Measurements from ENCODE around the gene SNPH.

SNPH gene

GRCh38 chr20:1325173-1326030, 59.3 kb downstream of the SNPH start:
- peak; percentile 97 for DNase-seq

GRCh38 chr20:1326031-1326930, 60.2 kb downstream of the SNPH start:
- DNase-seq: peak; percentile 61

- no peak for DNase-seq
Observed at GRCh38 chr20:1327241-1327653, 61.2 kb downstream of the SNPH start.

DNA sequence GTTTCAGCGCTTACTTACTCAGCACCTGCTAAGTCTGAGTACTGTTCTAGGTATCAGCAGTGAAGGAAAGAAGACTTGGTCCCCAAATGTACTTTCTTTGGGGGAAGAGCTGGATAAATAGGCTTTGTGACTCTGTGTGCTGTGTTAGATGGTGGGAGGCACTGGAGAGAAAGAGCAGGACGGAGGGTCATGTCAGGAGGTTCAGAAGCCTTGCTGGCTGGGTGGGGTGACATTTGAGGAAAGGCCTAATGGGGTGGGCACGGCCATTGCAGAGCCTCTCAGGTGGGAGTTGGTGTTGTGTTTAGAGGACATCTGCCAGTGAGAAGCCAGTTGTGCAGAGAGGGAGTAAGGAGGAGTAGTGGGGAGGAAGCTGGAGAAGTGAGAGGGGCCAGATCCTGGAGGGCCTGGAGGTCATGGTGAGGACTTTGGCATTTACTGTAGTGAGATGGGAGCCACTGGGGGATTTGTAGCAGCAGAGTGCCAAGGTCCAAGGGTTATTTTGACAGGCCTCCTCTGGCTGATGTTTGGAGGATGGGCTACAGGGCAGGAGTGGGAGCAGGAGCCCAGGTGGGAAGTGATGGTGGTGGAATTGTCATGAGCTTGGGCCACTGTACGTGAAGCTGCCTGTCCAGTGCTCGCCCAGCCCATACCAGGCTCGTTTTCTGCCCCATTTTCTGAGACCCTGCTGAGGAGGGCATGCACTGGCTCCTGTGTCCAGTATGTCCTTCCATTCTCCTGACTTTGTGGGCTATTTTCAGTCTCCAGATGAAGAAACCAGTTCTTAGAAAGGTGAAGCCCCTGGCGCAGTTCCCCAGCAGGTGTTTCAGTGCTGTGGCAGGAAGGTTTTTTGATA, 62.0 kb downstream of the SNPH start:
- no peak for DNase-seq

DNA sequence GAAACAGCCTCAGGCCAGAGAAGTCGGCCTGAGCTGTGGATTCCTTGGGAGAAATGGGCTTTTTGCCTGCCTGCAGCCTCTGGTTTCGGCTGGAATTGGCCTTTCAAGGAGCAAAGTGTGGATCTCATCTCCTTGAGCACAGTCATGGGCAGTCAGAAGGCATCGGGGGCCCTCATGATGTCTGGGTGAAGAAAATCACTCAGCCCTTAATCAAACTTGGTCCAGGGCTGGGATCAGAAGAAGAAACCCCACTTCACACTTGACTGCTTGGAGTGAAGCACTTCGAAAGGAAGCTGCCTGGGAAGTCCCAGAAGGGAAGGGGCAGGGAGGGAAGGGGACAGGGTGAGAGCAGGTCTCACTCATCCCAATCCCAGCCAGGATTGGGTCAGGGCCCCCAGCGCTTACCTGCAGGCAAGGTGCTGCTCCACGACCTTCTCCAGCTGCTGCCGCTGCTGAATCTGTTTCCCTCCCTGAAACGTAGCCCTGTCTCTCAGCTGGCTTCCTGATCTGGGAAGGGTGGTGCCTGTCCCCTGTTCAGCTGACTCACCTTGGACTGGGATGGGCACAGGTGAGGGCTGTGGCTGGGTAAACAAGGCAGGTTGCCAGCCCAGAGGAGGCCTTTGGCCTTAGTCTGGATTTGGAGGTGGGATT, 62.7 kb downstream of the SNPH start, which contains the start of gene SDCBP2:
Gene SDCBP2 (minus strand): TSS at position 460 of the 651 bp plus-strand sequence. CDS start 8,723 bp downstream, outside the sequence.
- DNase-seq: no peak

- no peak for DNase-seq
Observed at GRCh38 chr20:1330075-1330830, 64.2 kb downstream of the SNPH start.

GRCh38 chr20:1331101-1331500, 65.0 kb downstream of the SNPH start:
- DNase-seq: no peak

DNA sequence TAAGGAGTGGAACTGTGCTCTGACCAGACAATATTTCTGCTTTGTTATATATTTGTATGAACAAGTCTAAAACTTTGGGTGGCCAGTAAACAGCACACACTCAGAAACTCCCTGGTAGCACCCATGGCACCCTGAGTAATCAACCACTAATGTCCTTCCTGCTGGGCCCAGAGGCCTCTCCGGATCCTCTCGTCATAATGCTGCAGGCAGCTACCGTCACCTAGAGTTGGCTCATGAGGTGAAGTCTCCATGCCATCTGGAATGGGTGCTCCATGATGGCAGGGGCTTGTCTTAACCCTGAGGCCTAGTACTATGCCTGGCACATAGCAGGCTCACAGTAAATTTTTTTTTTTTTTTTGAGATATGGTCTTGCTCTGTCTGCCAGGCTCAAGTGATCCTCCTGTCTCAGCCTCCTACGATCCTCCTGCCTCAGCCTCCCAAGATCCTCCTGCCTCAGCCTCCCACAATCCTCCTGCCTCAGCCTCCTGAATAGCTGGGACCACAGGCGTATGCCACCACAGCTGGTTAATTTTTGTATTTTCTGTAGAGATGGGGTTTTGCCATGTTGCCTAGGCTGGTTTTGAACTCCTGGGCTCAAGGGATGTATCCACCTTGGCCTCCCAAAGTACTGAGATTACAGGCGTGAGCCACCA, 65.8 kb downstream of the SNPH start:
- DNase-seq: no peak

DNA sequence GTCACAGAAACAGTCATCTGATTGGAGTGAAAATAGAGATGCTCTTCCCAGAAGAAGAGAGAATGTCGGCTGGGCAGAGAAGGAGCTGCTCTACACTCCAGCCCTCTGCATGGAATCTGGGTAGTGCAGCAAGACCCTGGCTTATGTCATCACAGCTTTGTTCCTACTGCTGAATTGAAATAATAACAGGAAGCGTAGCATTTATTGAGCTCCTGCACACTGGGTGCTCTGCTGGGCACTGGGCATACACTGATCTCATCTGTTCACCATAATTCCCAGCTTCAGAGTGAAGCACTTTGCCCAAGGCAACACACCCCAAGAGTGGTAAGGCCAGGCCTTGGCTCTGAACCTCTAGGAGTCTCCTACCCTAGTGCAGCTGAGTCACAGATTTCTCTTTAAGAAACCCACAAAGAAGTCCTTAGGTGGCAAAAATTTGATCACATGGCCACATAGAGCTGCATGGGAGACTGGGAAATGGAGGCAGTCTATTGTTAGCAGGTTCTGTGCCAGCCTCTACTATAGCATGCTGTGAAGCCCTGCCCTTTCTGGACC, 66.7 kb downstream of the SNPH start:
- no peak for DNase-seq

DNA sequence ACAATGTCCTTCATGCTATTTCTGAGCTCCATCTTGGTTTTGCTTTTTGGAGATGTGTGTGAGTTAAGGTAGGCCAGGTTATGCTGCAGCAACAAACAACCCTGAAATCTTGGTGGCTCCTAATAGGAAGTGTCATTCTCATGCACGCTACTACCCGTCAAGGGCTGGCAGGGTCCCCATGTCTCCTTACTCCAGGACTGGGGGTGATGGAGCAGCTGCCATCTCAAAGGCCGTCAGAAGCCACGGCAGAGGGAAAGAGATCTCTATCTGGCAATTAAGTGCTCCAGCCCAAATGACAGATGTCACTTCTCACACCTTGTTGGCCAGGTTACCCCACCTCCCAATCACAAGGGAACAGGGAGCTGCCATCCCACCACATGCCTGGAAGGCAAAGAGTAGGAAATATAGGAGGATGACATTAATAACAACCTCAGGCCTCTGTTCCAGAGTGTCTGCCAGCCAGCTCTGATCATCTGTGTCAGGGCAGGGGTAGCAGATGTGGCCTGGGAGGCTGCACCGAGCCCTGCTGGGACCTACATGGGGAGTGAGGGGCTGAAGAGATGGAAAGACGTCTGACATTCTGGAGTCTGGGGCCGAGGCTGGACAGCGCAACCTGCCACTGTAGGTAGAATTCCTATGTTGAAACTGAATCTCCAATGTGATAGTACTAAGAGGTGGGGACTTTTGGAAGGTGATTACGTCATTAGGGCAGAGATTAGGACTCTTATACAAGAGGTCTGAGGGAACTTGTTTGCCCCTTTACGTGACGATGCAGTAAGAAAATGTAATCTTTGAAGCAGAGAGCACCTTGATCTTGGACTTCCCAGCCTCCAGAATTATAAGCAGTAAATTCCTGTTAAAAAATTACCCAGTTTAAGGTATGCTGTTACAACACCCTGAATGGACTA, 67.6 kb downstream of the SNPH start:
- no peak for DNase-seq

DNA sequence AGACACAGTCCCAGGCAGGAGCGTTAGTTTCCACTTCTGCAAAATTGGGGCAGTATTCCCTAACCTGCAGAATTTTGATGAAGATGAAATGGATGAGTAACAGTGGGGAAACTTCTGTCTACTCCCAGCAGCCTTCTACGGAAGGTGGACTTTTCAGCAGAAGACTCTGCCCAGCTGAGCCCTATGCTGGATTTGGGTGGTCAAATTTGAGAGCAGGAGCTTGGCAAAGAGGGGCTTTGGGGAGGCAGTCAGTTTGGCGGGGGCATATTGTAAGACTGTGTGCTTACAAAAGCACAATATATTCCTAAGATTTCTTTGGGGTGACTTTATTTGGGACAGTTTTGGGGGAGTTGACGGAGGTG, 68.3 kb downstream of the SNPH start:
- DNase-seq: no peak

DNA sequence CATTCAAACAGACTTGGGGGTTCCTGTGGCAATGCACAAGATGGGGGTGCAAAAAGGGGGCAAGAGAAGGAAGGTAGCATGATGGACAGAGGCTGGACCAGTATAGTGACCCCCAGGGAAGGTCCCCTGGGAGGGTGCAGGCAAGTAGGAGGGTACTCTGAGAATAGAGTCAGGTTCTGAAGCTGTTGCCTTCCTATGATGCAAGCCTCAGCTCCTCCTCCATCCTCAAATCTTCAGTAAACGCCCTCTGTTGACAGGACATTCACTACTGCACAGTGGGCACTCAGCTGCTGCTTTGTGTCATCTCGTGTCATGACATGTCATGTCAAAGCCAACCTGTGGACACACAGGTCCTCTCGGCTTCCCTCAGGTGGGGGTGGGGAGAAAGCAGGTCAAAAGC, 68.7 kb downstream of the SNPH start:
- no peak for DNase-seq

DNA sequence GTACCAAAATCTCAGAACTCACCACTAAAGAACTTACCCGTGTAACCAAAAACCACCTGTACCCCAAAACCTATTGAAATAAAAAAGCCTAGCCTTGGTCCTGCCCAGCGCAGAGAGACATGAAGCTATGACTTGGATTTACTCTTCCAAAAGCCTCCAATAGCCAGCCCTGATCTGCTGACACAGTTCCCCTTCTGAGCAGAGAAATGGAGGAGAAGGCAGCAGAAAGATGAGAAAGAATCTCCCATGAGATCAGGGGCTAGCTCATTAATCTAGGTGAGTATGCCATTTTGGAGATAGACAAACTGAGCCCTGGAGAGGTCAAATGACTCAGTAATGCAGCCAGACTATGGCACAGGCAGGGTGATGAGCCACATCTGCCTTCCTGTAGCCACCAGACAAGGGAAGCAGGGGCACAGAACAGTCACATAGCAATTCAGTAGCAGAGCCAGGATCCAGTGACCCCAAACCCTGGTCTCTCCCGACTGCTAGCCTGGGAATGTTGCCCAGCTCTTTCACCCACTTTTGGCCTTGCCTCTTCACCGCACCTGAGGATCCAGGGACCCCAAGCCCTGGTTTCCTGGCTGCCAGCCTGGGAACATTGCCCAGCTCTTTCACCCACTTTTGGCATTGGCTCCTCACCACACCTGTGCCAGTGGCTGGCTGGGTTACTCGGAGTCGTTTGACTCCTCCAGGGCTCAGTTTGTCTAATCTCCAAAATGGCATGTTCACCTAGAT, 70.0 kb downstream of the SNPH start:
- DNase-seq: no peak

- DNase-seq: no peak
Observed at GRCh38 chr20:1336699-1337367, 70.7 kb downstream of the SNPH start.

DNA sequence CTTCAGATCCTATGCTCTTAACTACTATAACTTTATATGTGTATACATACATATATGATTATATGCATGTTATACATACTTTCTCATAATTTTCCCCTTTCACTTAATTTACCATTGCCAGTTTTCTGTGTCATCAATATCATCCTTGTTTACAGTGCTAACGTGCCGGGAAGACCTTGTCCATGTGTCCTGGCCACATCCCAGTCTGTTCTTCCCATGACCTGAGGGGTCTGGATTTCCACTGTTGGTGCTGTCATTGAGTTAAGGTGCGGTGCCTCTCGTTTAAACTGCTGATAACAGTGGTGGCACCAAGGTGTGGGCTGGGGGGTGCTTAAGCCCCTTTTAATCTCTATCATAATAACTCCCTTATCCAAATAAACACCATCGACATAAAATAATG, 71.3 kb downstream of the SNPH start:
- no peak for DNase-seq

GRCh38 chr20:1338096-1338495, 72.0 kb downstream of the SNPH start:
- no peak for DNase-seq

- DNase-seq: no peak
Observed at GRCh38 chr20:1338801-1339200, 72.7 kb downstream of the SNPH start.

DNA sequence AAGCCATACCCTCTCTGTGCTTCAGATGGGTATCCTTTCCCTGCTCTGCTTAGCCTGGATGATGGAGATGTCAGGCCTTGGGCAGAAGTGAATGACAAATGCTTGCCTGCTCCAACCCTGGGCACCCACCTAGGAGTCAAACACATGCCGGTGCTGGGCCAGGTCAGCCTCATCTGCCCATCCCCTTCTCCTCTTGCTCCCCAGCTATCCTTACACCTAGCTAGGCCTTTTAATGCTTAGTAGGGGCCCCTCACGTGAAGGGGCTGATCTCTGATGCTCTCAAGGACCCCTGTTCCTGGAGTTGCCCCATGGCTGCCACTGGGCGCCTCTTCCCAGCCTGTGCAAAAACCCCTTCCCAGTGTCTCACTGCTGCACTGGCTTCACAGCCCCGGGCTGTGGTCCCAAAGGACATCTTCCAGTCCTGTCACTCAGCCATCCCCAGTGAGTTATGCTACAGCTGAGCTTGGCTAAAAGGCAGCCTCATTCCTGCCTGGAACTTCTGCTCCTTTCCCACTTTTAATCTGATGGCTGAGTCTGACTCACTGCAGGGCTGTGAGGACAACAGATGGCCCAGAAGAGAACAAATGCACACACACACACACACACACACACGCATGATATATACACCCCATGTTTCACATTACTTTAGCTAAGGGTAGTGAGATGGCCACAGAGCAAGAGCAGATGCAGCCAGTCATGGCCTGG, 75.6 kb downstream of the SNPH start:
- DNase-seq: no peak

Data from GOT3 (cell line).